Liver (tissue), 9 donors: ENCODE measurements around the gene FAM168B. TPM values are rescaled to one million over a fixed set of nuclear protein-coding genes. Genes with fewer than 3 reads are reported as not detected.
A peak's percentile ranks its signal among the peaks of the same experiment; 100 is the strongest.

ENCODE experiments used
- DNase-seq: peaks from one replicate; pipeline ENCODE4 v3.0.0-alpha.2; 2017; ENCODE audit warnings: low spot score
- H3K27ac ChIP-seq, 2 donors: one replicate each; pipeline ENCODE4 v1.7.0; 2013; ENCODE audit warnings: inconsistent platforms in 2 of 2, low read length in 2 of 2, control low read depth in 1 of 2, low read depth in 1 of 2, mild to moderate bottlenecking in 1 of 2
- H3K27me3 ChIP-seq, 4 donors: one replicate each; pipeline versions ENCODE4 v1.6.1 to v1.7.0; 2013; ENCODE audit warnings: low read length in 3 of 4, inconsistent platforms in 1 of 4, mild to moderate bottlenecking in 1 of 4, moderate library complexity in 1 of 4; ENCODE audit not compliant: control insufficient read depth in 4 of 4, insufficient read depth in 4 of 4
- H3K36me3 ChIP-seq, 4 donors: one replicate each; pipeline versions ENCODE4 v1.6.1 to v1.7.0; 2013; ENCODE audit warnings: low read length in 3 of 4, mild to moderate bottlenecking in 3 of 4, low read depth in 1 of 4, moderate library complexity in 1 of 4; ENCODE audit not compliant: control insufficient read depth in 4 of 4, insufficient read depth in 3 of 4
- H3K4me1 ChIP-seq, 4 donors: one replicate each; pipeline versions ENCODE4 v1.6.1 to v1.7.0; 2013; ENCODE audit warnings: low read length in 3 of 4, mild to moderate bottlenecking in 3 of 4, moderate library complexity in 1 of 4; ENCODE audit not compliant: control insufficient read depth in 4 of 4, insufficient read depth in 4 of 4
- H3K4me3 ChIP-seq, 3 donors: one replicate each; pipeline versions ENCODE4 v1.6.1 to v1.7.0; 2013; ENCODE audit warnings: low read length in 3 of 3, control low read depth in 1 of 3, low read depth in 1 of 3, mild to moderate bottlenecking in 1 of 3
- H3K9ac ChIP-seq, 2 donors: one replicate each; pipeline ENCODE4 v1.7.0; 2013; ENCODE audit warnings: low read length in 2 of 2, mild to moderate bottlenecking in 2 of 2, moderate library complexity in 2 of 2, control low read depth in 1 of 2, low read depth in 1 of 2
- H3K9me3 ChIP-seq, 4 donors: one replicate each; pipeline versions ENCODE4 v1.6.1 to v1.7.0; 2013; ENCODE audit warnings: low read length in 3 of 4; ENCODE audit not compliant: control insufficient read depth in 4 of 4
- ATF3 ChIP-seq: IDR thresholded peaks from 2 replicates; pipeline ENCODE4 v1.6.1; 2016; ENCODE audit warnings: antibody characterized with exemption
- CTCF ChIP-seq: fragments of 150-350 bp; IDR thresholded peaks from 2 replicates; pipeline ENCODE4 v1.5.1; 2017; ENCODE audit warnings: improper control_type of control experiment, low read depth, low read length; ENCODE audit not compliant: missing input control
- EGR1 ChIP-seq, 2 donors: IDR thresholded peaks; 2 replicates each; pipeline ENCODE4 v1.6.1; 2016 to 2018; ENCODE audit warnings: antibody characterized with exemption in 2 of 2, low read depth in 2 of 2
- FOXA1 ChIP-seq: IDR thresholded peaks from 2 replicates; pipeline ENCODE4 v1.6.1; 2016; ENCODE audit warnings: antibody characterized with exemption
- FOXA2 ChIP-seq: IDR thresholded peaks from 2 replicates; pipeline ENCODE4 v1.6.1; 2016; ENCODE audit warnings: antibody characterized with exemption
- GABPA ChIP-seq, 2 donors: IDR thresholded peaks in 1 of 2; conservative IDR thresholded peaks in 1 of 2; 2 replicates each; pipeline ENCODE4 v1.6.1; 2016; ENCODE audit warnings: antibody characterized with exemption in 2 of 2, mild to moderate bottlenecking in 1 of 2, moderate library complexity in 1 of 2
- HNF4A ChIP-seq, 2 donors: conservative IDR thresholded peaks; 2 replicates each; pipeline ENCODE4 v1.6.1; 2016; ENCODE audit warnings: antibody characterized with exemption in 2 of 2, mild to moderate bottlenecking in 2 of 2
- HNF4G ChIP-seq: IDR thresholded peaks from 2 replicates; pipeline ENCODE4 v1.6.1; 2016; ENCODE audit warnings: antibody characterized with exemption
- JUND ChIP-seq, 2 donors: IDR thresholded peaks; 2 replicates each; pipeline ENCODE4 v1.6.1; 2016; ENCODE audit warnings: antibody characterized with exemption in 2 of 2
- MAX ChIP-seq: IDR thresholded peaks from 2 replicates; pipeline ENCODE4 v1.6.1; 2016; ENCODE audit warnings: antibody characterized with exemption
- NR2F2 ChIP-seq: IDR thresholded peaks from 2 replicates; pipeline ENCODE4 v1.6.1; 2016; ENCODE audit warnings: antibody characterized with exemption
- RAD21 ChIP-seq, 2 donors: IDR thresholded peaks; 2 replicates each; pipeline ENCODE4 v1.6.1; 2016; ENCODE audit warnings: antibody characterized with exemption in 2 of 2, mild to moderate bottlenecking in 2 of 2
- REST ChIP-seq: IDR thresholded peaks from 2 replicates; pipeline ENCODE4 v1.6.1; 2016; ENCODE audit warnings: antibody characterized with exemption, mild to moderate bottlenecking
- RXRA ChIP-seq, 2 donors: IDR thresholded peaks; 2 replicates each; pipeline ENCODE4 v1.6.1; 2017 to 2018; ENCODE audit warnings: antibody characterized with exemption in 2 of 2, mild to moderate bottlenecking in 1 of 2
- SP1 ChIP-seq: IDR thresholded peaks from 2 replicates; pipeline ENCODE4 v1.6.1; 2018; ENCODE audit warnings: antibody characterized with exemption, mild to moderate bottlenecking
- TAF1 ChIP-seq: conservative IDR thresholded peaks from 2 replicates; pipeline ENCODE4 v1.6.1; 2016; ENCODE audit warnings: antibody characterized with exemption, mild to moderate bottlenecking
- YY1 ChIP-seq: IDR thresholded peaks from 2 replicates; pipeline ENCODE4 v1.6.1; 2016; ENCODE audit warnings: antibody characterized with exemption, mild to moderate bottlenecking
- ZBTB33 ChIP-seq: IDR thresholded peaks from 2 replicates; pipeline ENCODE4 v1.6.1; 2016; ENCODE audit warnings: antibody characterized with exemption
- WGBS: extraction: QIAGEN DNeasy Blood & Tissue Kit; methylation state at CpG from one replicate; pipeline ENCODE4 v1.1.7; 2013; 5-methylcytosine and 5-hydroxymethylcytosine counted together
- polyA plus RNA-seq, 2 donors: library from polyadenylated mRNA; stranded (reverse) in 1 of 2; unstranded in 1 of 2; fragments of 200-250 nt in 1 of 2; fragments of >200 nt in 1 of 2; fragmentation: Nextera tagmentation in 1 of 2; extraction: Ambion mirVana in 1 of 2; gene quantifications; one replicate each; pipeline versions ENCODE4 v1.2.1 to v1.2.3, GENCODE V29; 2013 to 2015
- total RNA-seq, 2 donors: library from RNA; depleted of rRNA; stranded (reverse); fragments of >200 nt; gene quantifications; one replicate each; pipeline ENCODE4 v1.2.3, GENCODE V29; 2014
- donor health status: healthy.
- donor health status: healthy.
- donor health status: healthy.
- donor health status: healthy.
- donor health status: healthy.

The FAM168B gene
- total and polyA plus RNA-seq, 4 donors = 13.9 to 62.3 (median 30.8) TPM

- peaks cover 0 to 1% (median 0%) of the 10 kb centered on the region in 4 donors for H3K27me3 ChIP-seq
- no peaks in the 10 kb centered on the region for H3K4me1 ChIP-seq
- TF ChIP-seq TAF1 (no peak), JUND (IDR thresholded peaks at IDR 0.05) (no peak), NR2F2 (no peak), YY1 (no peak), GABPA (IDR thresholded peaks at IDR 0.05 in 1 of 2, conservative IDR thresholded peaks at IDR 0.05 in 1 of 2) (no peak), MAX (no peak), CTCF (no peak), ZBTB33 (no peak), RXRA (IDR thresholded peaks at IDR 0.05) (no peak), ATF3 (no peak), HNF4A (conservative IDR thresholded peaks at IDR 0.05) (no peak), REST (no peak), RAD21 (IDR thresholded peaks at IDR 0.05) (no peak), HNF4G (no peak), SP1 (no peak), FOXA1 (no peak), FOXA2 (no peak), EGR1 (IDR thresholded peaks at IDR 0.05; ENCODE audit: low read depth in 2 of 2) (no peak)
- H3K36me3 ChIP-seq = no peaks in the 10 kb centered on the region
- DNase-seq = peak; percentile 30
- no peak overlapping the region for H3K9ac ChIP-seq
- 64% methylated on average over 23 of the region's 23 CpGs for WGBS
- H3K4me3 ChIP-seq = no peak overlapping the region
- H3K9me3 ChIP-seq = no peaks in the 10 kb centered on the region
- no peak overlapping the region for H3K27ac ChIP-seq
These were observed 52.4 kb downstream of the FAM168B start for GRCh38 chr2:131040661-131041401.
